ENCODE measurements around the gene ZSCAN30.

DNA sequence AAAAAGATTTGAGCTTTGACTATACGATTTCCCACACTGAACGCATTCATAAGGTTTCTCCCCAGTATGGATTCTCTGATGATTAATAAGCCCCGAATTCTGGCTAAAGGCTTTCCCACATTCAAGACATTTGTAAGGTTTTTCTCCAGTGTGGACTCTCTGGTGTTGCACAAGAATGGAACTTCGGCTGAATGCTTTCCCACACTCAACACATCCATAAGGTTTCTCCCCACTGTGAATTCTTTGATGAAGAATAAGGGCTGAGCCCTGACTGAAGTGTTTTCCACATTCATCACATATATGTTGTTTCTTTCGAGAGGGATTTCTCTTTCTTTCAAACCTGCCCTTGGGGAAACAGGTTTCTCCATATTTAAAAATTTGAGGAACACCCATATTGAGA, 47.3 kb upstream of the ZSCAN30 start:
- TF ChIP-seq CREB1 (CRISPR knock-in tag; IDR thresholded peaks at IDR 0.05) = no peak
- TF ChIP-seq CBFB (CRISPR knock-in tag; IDR thresholded peaks at IDR 0.05; ENCODE audit: low read depth) = no peak
- TF ChIP-seq, protein P1, sequence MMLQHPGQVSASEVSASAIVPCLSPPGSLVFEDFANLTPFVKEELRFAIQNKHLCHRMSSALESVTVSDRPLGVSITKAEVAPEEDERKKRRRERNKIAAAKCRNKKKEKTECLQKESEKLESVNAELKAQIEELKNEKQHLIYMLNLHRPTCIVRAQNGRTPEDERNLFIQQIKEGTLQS (CRISPR knock-in tag; conservative IDR thresholded peaks at IDR 0.05) = no peak
- TF ChIP-seq, protein P2, sequence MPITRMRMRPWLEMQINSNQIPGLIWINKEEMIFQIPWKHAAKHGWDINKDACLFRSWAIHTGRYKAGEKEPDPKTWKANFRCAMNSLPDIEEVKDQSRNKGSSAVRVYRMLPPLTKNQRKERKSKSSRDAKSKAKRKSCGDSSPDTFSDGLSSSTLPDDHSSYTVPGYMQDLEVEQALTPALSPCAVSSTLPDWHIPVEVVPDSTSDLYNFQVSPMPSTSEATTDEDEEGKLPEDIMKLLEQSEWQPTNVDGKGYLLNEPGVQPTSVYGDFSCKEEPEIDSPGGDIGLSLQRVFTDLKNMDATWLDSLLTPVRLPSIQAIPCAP (CRISPR knock-in tag; IDR thresholded peaks at IDR 0.05) = no peak
- TF ChIP-seq, protein P3, sequence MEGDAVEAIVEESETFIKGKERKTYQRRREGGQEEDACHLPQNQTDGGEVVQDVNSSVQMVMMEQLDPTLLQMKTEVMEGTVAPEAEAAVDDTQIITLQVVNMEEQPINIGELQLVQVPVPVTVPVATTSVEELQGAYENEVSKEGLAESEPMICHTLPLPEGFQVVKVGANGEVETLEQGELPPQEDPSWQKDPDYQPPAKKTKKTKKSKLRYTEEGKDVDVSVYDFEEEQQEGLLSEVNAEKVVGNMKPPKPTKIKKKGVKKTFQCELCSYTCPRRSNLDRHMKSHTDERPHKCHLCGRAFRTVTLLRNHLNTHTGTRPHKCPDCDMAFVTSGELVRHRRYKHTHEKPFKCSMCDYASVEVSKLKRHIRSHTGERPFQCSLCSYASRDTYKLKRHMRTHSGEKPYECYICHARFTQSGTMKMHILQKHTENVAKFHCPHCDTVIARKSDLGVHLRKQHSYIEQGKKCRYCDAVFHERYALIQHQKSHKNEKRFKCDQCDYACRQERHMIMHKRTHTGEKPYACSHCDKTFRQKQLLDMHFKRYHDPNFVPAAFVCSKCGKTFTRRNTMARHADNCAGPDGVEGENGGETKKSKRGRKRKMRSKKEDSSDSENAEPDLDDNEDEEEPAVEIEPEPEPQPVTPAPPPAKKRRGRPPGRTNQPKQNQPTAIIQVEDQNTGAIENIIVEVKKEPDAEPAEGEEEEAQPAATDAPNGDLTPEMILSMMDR (IDR thresholded peaks at IDR 0.05) = no peak
- TF ChIP-seq ZNF317 (CRISPR knock-in tag; IDR thresholded peaks at IDR 0.05; ENCODE audit: borderline replicate concordance, low read depth) = no peak
- TF ChIP-seq, protein P4, sequence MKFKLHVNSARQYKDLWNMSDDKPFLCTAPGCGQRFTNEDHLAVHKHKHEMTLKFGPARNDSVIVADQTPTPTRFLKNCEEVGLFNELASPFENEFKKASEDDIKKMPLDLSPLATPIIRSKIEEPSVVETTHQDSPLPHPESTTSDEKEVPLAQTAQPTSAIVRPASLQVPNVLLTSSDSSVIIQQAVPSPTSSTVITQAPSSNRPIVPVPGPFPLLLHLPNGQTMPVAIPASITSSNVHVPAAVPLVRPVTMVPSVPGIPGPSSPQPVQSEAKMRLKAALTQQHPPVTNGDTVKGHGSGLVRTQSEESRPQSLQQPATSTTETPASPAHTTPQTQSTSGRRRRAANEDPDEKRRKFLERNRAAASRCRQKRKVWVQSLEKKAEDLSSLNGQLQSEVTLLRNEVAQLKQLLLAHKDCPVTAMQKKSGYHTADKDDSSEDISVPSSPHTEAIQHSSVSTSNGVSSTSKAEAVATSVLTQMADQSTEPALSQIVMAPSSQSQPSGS (CRISPR knock-in tag; IDR thresholded peaks at IDR 0.05; ENCODE audit: borderline replicate concordance, low read depth) = no peak
- TF ChIP-seq, protein P5, sequence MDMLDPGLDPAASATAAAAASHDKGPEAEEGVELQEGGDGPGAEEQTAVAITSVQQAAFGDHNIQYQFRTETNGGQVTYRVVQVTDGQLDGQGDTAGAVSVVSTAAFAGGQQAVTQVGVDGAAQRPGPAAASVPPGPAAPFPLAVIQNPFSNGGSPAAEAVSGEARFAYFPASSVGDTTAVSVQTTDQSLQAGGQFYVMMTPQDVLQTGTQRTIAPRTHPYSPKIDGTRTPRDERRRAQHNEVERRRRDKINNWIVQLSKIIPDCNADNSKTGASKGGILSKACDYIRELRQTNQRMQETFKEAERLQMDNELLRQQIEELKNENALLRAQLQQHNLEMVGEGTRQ (CRISPR knock-in tag; IDR thresholded peaks at IDR 0.05) = no peak
- TF ChIP-seq TEAD4 (CRISPR knock-in tag; IDR thresholded peaks at IDR 0.05) = no peak
- no peak for TF ChIP-seq ZNF423 (CRISPR knock-in tag; IDR thresholded peaks at IDR 0.05)
